Measurements from ENCODE around the gene PFKFB2.

DNA sequence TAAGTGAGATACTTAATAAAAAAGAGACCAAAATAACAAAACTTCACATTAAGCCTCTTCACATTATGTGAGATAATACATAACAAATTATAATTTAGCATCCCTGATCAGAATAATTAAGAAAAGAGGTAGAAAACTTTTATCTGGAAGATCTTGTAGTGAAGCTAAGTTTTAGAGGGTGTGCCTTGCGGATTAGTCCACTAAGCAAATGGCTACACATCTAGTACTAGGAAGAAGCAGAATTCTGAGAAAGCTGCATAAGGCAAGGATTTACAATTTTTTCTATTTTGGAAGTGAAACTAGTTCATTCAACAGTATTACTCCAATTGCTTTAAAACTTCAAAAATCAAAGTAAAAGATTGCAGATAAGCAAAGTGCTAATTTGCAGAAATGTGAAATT lies 5.6 kb upstream of the PFKFB2 start:
- TF ChIP-seq, protein P1, sequence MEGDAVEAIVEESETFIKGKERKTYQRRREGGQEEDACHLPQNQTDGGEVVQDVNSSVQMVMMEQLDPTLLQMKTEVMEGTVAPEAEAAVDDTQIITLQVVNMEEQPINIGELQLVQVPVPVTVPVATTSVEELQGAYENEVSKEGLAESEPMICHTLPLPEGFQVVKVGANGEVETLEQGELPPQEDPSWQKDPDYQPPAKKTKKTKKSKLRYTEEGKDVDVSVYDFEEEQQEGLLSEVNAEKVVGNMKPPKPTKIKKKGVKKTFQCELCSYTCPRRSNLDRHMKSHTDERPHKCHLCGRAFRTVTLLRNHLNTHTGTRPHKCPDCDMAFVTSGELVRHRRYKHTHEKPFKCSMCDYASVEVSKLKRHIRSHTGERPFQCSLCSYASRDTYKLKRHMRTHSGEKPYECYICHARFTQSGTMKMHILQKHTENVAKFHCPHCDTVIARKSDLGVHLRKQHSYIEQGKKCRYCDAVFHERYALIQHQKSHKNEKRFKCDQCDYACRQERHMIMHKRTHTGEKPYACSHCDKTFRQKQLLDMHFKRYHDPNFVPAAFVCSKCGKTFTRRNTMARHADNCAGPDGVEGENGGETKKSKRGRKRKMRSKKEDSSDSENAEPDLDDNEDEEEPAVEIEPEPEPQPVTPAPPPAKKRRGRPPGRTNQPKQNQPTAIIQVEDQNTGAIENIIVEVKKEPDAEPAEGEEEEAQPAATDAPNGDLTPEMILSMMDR (conservative IDR thresholded peaks at IDR 0.05) = no peak
- TF ChIP-seq EZH2 (IDR thresholded peaks at IDR 0.05; ENCODE audit: low read depth) = no peak
